GM12874 (cell line): ENCODE measurements around the gene PSAT1.

Source experiments
- TF ChIP-seq, protein P1 (sequence below): IDR thresholded peaks from 2 replicates; pipeline ENCODE4 v1.5.1; 2011; ENCODE audit warnings: low read depth, mild to moderate bottlenecking, control low read depth, low read length, moderate library complexity; ENCODE audit not compliant: insufficient read depth

The PSAT1 gene

DNA sequence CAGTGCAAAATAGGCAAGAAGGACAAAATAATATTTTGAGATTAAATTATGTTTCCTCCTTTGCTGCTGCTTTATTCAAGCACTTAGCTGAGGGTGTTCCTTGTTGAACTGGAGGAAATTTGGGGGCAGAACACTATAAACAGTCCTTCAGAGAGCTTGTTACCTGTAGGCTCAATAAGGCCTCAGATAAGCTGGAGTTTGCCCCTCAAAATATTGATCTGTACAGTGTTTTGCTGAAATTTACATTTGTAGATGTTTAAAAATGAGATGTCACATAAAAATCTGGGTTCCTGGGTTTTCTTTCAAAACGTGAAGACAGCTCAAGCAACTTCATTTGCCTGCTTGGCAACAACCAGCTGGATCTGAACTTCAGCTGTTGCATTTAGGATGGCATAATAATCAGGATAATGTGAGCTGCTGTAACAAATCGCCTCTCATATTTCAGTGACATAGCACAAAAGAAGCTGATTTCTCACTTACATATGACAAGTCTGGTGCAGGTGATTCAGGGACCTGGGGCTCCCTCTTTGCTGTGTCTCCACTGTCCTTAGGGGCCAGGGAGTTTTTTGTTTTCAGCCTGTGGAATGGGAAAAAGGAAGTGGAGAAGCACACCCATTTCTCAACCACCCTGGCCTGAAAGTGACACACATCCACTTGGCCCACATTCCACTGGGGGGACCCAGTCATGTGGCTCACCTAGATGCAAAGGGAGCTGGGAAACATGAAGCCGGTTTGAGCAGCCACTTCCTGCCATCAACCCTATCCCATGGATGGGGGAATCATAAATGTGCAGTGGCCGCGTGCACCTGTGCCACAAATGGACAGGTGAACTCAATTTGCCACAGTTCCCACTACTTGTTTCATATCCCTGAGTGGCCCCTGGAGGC lies 2.4 kb upstream of the PSAT1 start:
- TF ChIP-seq, protein P1, sequence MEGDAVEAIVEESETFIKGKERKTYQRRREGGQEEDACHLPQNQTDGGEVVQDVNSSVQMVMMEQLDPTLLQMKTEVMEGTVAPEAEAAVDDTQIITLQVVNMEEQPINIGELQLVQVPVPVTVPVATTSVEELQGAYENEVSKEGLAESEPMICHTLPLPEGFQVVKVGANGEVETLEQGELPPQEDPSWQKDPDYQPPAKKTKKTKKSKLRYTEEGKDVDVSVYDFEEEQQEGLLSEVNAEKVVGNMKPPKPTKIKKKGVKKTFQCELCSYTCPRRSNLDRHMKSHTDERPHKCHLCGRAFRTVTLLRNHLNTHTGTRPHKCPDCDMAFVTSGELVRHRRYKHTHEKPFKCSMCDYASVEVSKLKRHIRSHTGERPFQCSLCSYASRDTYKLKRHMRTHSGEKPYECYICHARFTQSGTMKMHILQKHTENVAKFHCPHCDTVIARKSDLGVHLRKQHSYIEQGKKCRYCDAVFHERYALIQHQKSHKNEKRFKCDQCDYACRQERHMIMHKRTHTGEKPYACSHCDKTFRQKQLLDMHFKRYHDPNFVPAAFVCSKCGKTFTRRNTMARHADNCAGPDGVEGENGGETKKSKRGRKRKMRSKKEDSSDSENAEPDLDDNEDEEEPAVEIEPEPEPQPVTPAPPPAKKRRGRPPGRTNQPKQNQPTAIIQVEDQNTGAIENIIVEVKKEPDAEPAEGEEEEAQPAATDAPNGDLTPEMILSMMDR, result no peak

DNA sequence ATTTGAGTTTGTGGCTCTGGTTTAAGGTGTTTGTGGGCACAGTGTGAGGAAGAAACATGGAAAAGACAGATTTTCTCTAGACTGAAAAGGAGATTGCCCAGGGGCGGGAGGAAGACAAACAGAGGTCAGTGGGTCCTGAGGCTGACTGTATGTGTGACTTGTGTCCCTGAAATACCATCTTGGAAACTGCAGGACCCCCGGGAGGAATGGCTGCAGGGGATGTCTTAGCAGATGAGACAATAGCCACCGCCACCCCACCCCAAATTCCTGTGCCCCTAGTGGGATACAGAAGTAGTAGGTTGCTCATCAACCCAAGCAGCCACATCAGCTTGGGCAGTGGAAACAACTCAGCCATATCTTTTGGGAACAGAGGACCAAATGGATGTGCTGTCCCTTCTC lies 1.7 kb upstream of the PSAT1 start:
- TF ChIP-seq, protein P1, result no peak

DNA sequence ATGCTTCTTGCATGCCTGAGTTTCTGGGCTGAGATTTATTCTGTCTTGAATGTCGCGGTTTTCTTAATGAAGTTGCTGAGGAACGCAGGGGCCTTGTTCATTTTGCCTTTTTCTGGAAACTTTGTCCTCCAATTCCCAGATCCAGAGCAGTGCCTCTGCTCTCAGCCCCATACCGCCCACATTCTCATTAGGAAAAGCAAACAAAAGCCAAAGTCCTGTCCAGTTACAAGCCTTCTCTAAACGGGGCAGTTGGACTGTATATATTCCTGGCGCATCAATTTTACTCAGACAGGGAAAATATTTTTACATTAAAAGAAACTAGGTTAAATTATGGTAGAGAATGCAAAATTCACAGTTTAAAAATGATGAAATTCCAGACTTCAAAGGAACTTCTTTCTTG lies 1.2 kb upstream of the PSAT1 start:
- TF ChIP-seq, protein P1, result no peak

DNA sequence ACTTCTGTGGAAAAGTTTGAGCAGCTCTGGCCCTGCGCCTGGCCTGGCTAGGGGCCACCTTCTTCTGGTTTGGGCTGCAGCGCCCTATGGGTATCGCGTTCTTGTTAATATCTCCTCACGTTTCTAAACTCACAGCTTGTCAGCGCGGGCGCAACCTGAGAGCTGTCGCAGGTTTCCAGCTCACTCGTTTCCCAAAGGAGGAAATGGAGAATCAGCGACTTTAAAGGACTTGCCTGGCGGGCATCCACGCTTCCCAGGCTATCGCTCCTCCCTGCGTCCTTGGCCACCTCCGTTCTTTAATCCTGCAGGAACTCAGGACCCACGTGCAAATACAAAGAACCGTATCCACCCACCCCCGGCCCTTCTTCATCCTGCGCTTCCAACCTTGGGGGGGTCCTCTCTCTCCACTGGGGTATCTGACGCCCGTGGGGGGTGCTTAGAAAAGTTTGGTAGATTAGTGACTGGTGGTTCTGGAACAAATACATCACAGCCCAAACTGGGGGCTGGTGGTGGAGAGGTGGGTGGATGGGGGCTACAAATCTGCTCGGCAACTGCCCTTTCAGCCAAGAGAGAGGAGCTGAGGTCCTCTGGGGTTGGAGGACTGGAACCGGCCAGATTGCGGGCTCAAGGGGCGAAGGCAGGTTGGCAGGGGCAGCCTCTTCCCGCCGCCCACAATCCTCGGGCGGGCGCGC lies 578 bp upstream of the PSAT1 start:
- TF ChIP-seq, protein P1, result no peak

DNA sequence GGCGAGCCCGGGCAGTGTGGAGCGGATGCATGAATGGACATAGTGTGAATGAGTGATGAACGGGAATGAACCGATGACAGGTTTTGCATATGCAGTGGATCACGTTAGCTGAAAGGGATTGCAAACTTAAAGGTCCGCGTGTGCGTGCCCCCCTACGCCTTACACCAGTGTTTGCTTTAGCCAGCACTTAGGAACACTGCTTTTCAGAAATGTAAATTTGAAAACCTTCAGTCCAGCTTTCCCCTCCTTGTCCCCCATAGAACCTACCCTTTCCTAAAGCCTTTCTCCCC lies 692 bp downstream of the PSAT1 start:
- TF ChIP-seq, protein P1, result no peak

DNA sequence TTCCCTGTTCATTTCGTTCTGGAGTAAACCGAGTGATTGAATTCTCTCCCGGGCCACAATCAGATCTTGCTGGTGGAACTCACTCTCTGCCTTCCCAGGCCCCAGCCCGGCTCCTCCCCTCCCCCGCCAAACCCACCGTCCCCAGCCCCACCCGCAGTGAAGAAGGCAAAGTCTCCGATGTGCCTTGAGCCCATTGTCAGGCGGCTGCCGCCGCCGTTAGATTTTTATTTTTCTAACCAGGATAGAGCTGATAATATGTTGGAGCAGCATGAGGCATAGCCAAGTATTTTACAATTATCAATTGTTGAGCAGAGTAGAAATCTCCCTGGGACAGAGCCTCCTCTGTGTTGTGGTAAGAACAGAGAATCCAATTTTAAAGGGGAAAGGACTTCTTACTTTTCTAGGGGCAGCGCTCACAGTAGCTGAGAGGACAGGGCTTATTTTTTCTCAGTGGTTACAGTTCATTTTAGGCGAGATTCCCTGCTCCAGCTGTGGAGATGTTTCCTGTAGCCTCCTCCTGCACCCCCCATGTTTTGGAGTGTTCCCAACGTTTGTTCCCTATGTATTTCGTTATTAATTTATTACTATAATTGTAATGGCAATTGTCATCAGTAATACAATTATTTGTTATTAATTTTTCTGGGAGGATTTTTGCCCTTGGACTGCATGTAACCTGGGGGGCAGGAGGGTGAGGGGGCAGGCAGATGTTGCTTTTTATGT lies 1.3 kb downstream of the PSAT1 start:
- TF ChIP-seq, protein P1, result no peak

DNA sequence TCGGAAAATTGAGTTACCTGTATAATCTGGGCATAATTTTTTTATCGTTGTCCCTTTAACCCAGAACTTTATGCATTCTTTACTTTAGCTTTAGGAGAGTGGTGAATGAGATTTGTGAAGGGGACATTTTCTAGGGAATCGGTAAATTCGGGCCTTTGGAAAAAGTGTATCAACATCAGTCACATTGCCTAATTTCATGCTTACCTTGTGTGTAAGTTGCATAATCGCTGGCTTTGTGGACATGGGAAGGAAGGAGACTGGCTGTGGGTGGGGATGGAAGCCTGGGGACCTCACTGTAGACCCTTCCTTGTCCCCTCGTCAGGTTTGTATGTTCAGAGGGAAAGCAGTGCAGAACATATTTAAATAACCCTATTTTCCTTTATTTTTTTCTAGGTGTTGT lies 3.3 kb downstream of the PSAT1 start:
- TF ChIP-seq, protein P1, result no peak
